PC-9 (cell line): ENCODE results near the gene ERC1. TPM values are rescaled to one million over a fixed set of nuclear protein-coding genes. Genes with fewer than 3 reads are reported as not detected.

Experiments used
- BruUV-seq: library from RNA; stranded (reverse); fragments of 400-500 nt; replicated peaks from 2 replicates; lab custom pipeline; 2021; lab: Mats Ljungman, UMichigan
- CTCF ChIA-PET: fragments of 300-600 bp; sonication (Branson Sonifier 250); formaldehyde crosslinking; loops from one replicate; lab custom pipeline; 2022; ENCODE audit warnings: antibody characterized with exemption; lab: Charles Lee
- POLR2A ChIA-PET: fragments of 300-600 bp; sonication (Branson Sonifier 250); formaldehyde crosslinking; loops from one replicate; lab custom pipeline; 2022; ENCODE audit warnings: antibody characterized with exemption; ENCODE audit not compliant: unreplicated experiment; lab: Charles Lee
- DNase-seq, 2 experiments: peaks; one replicate each; pipeline versions ENCODE4 v3.0.0 to v3.0.0-alpha.2; 2015 to 2022; ENCODE audit warnings: mixed read lengths in 1 of 2
- H2AFZ ChIP-seq: fragments of 200-600 bp; sonication (generic); 2 replicates; pipeline ENCODE4 v1.8.1; 2017; ENCODE audit warnings: antibody characterized with exemption
- H3F3A ChIP-seq: fragments of 200-600 bp; sonication (generic); 2 replicates; pipeline ENCODE4 v1.8.1; 2017; ENCODE audit warnings: antibody characterized with exemption, mild to moderate bottlenecking, low read depth; ENCODE audit not compliant: insufficient read depth
- H3K27ac ChIP-seq: fragments of 200-600 bp; sonication (generic); 2 replicates; pipeline ENCODE4 v1.6.1; 2016; ENCODE audit warnings: mixed run types
- H3K27me3 ChIP-seq: fragments of 200-600 bp; sonication (generic); 2 replicates; pipeline ENCODE4 v1.6.1; 2016; ENCODE audit warnings: low read depth, mixed run types; ENCODE audit not compliant: insufficient read depth
- H3K36me3 ChIP-seq: fragments of 200-600 bp; sonication (generic); 2 replicates; pipeline ENCODE4 v1.6.1; 2016; ENCODE audit warnings: low read depth, mixed run types
- H3K4me1 ChIP-seq: fragments of 200-600 bp; sonication (generic); replicated peaks from 2 replicates; pipeline ENCODE4 v1.6.1; 2016; ENCODE audit warnings: mixed run types; ENCODE audit not compliant: insufficient read depth
- H3K4me2 ChIP-seq: fragments of 200-600 bp; sonication (generic); 2 replicates; pipeline ENCODE4 v1.6.1; 2017; ENCODE audit warnings: mixed run types
- H3K4me3 ChIP-seq: fragments of 200-600 bp; sonication (generic); 2 replicates; pipeline ENCODE4 v1.6.1; 2016; ENCODE audit warnings: mixed run types
- H3K79me2 ChIP-seq: fragments of 200-600 bp; sonication (generic); 2 replicates; pipeline ENCODE4 v1.6.1; 2017; ENCODE audit warnings: low read depth, mixed run types
- H3K9me2 ChIP-seq: fragments of 200-600 bp; sonication (generic); 2 replicates; pipeline ENCODE4 v1.8.1; 2017; ENCODE audit warnings: mild to moderate bottlenecking; ENCODE audit not compliant: insufficient read depth
- H3K9me3 ChIP-seq: fragments of 200-600 bp; sonication (generic); 2 replicates; pipeline ENCODE4 v1.8.1; 2016; ENCODE audit warnings: low read depth; ENCODE audit not compliant: insufficient read depth
- H4K20me1 ChIP-seq: fragments of 200-600 bp; sonication (generic); 2 replicates; pipeline ENCODE4 v1.8.1; 2017; ENCODE audit not compliant: insufficient read depth
- EZH2 ChIP-seq: fragments of 200-600 bp; sonication (generic); IDR thresholded peaks from 2 replicates; pipeline ENCODE4 v1.8.0; 2017; ENCODE audit warnings: antibody characterized with exemption, low read depth
- intact Hi-C: fragments of 100-400 bp; cut with micrococcal nuclease; formaldehyde crosslinking; loops from one replicate; pipeline ENCODE4 v1.10.0; 2022; ENCODE audit not compliant: unreplicated experiment
- total RNA-seq: library from RNA; stranded (reverse); gene quantifications from 2 replicates; pipeline ENCODE4 v1.2.3, GENCODE V29; 2021
- TF ChIP-seq, protein P1 (sequence below): fragments of 200-600 bp; sonication (generic); conservative IDR thresholded peaks from 2 replicates; pipeline ENCODE4 v1.6.1; 2017; ENCODE audit warnings: mixed run types, antibody characterized with exemption, mild to moderate bottlenecking, moderate library complexity

Gene ERC1
- total RNA-seq, 1 experiment from 2014 or later, result 52.0 TPM

- no peaks in the 10 kb centered on the region for H4K20me1 ChIP-seq
- TF ChIP-seq EZH2, result no peak
- TF ChIP-seq, protein P1, sequence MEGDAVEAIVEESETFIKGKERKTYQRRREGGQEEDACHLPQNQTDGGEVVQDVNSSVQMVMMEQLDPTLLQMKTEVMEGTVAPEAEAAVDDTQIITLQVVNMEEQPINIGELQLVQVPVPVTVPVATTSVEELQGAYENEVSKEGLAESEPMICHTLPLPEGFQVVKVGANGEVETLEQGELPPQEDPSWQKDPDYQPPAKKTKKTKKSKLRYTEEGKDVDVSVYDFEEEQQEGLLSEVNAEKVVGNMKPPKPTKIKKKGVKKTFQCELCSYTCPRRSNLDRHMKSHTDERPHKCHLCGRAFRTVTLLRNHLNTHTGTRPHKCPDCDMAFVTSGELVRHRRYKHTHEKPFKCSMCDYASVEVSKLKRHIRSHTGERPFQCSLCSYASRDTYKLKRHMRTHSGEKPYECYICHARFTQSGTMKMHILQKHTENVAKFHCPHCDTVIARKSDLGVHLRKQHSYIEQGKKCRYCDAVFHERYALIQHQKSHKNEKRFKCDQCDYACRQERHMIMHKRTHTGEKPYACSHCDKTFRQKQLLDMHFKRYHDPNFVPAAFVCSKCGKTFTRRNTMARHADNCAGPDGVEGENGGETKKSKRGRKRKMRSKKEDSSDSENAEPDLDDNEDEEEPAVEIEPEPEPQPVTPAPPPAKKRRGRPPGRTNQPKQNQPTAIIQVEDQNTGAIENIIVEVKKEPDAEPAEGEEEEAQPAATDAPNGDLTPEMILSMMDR, result no peak
These were observed 383.1 kb downstream of the ERC1 start for GRCh38 chr12:1373901-1374735.

GRCh38 chr12:1375323-1375722 lies 384.3 kb downstream of the ERC1 start:
- H3K36me3 ChIP-seq, result no peaks in the 10 kb centered on the region
- no peaks in the 10 kb centered on the region for H4K20me1 ChIP-seq
- no peaks in the 10 kb centered on the region; the same call in 1 of the 2 replicates for H3K9me2 ChIP-seq
- POLR2A ChIA-PET, result no interaction called here
- H3K9me3 ChIP-seq, result no peaks in the 10 kb centered on the region
- H3K4me2 ChIP-seq, result no peak overlapping the region
- no peak for DNase-seq
- intact Hi-C loops, result no loop called here
- no peak for TF ChIP-seq EZH2
- TF ChIP-seq, protein P1, result no peak
- no TSS peak for BruUV-seq
- no peaks in the 10 kb centered on the region for H3K79me2 ChIP-seq
- CTCF ChIA-PET, result no interaction called here
- no peaks in the 10 kb centered on the region for H3F3A ChIP-seq
- no peaks in the 10 kb centered on the region for H3K4me1 ChIP-seq
- no peak overlapping the region for H3K27ac ChIP-seq
- no peak overlapping the region for H3K4me3 ChIP-seq
- H3K27me3 ChIP-seq, result no peaks in the 10 kb centered on the region
- no peak overlapping the region for H2AFZ ChIP-seq

More at GRCh38 chr12:1373901-1374735, 383.1 kb downstream of the ERC1 start:
- no peaks in the 10 kb centered on the region for H3K79me2 ChIP-seq
- intact Hi-C loops, result no loop called here
- no peak overlapping the region for H2AFZ ChIP-seq
- no peaks in the 10 kb centered on the region for H3K4me1 ChIP-seq
- ChIA-PET POLR2A (no interaction called here), CTCF (no interaction called here)
- no peaks in the 10 kb centered on the region for H3K36me3 ChIP-seq
- H3K4me3 ChIP-seq, result no peak overlapping the region
- H3K9me2 ChIP-seq, result no peaks in the 10 kb centered on the region; the same call in 1 of the 2 replicates
- DNase-seq, result no peak
- no peaks in the 10 kb centered on the region for H3K27me3 ChIP-seq
- BruUV-seq, result no TSS peak
- H3K9me3 ChIP-seq, result no peaks in the 10 kb centered on the region
- H3F3A ChIP-seq, result no peaks in the 10 kb centered on the region
- H3K4me2 ChIP-seq, result no peak overlapping the region
- H3K27ac ChIP-seq, result no peak overlapping the region

GRCh38 chr12:1377117-1377516 lies 386.1 kb downstream of the ERC1 start:
- intact Hi-C loops, result no loop called here
- no peak for DNase-seq
- Histone ChIP-seq H3K27me3 (no peaks in the 10 kb centered on the region), H3K36me3 (no peaks in the 10 kb centered on the region), H3K9me2 (no peaks in the 10 kb centered on the region; the same call in 1 of the 2 replicates), H3F3A (no peaks in the 10 kb centered on the region), H3K4me1 (no peaks in the 10 kb centered on the region), H2AFZ (no peak overlapping the region), H3K27ac (no peak overlapping the region), H3K4me2 (no peak overlapping the region), H4K20me1 (no peaks in the 10 kb centered on the region), H3K9me3 (no peaks in the 10 kb centered on the region), H3K79me2 (no peaks in the 10 kb centered on the region), H3K4me3 (no peak overlapping the region)
- ChIA-PET POLR2A (no interaction called here), CTCF (no interaction called here)
- BruUV-seq, result no TSS peak
- TF ChIP-seq, protein P1, result no peak
- no peak for TF ChIP-seq EZH2
